GM12873 (cell line): ENCODE results near the gene METTL26.

Experiments used
- TF ChIP-seq, protein P1 (sequence below): IDR thresholded peaks from 2 replicates; pipeline ENCODE4 v1.5.1; 2012; ENCODE audit warnings: low read depth, mild to moderate bottlenecking, moderate library complexity, low read length, control low read depth; ENCODE audit not compliant: insufficient read depth; ENCODE audit errors: missing control alignments

The METTL26 gene

DNA sequence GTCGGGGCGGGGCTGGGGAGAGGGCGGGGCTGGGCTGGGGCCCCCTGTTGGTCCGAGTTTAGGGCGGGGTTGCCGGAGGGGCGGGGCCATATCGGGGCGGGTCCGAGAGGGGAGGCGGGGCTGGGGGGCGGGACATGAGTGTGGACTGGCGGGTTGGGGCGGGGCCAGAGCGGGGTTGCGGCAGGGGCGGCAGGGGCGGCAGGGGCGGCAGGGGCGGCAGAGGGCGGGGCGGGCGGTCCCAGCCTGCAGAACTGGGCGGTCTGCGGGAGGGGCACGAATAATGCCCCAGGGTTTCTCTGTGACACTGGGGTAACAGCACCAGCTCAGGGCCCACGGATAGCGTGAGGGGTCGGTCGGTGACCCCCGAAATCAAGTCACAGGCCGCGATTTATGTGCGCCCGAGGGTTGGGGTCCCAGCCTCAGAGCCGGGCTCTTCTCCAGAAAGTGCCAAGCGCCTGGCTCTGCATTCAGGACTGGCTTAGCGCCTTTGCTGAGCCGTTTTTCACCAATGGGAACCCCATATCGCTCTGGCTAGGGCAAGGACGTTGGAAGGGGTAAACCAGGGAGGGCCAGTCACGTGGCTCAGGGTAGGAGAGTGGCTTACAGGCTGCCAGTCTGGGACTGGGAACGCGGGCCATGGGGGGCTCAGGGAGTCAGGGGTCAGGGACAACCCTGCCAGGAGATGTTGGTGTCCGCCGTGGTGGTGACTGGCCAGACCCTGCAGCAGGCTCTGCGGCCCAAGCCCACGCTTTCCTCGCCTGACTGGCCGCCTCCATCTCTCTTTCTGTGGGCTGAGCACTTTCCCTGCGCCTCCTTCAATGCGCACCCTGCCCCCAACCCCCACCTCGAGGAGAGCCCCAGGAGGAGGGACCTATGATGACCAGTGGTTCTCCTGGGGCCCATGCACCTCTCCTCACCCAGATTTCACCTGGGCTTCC is 1.2 kb upstream of the METTL26 start:
- TF ChIP-seq, protein P1, sequence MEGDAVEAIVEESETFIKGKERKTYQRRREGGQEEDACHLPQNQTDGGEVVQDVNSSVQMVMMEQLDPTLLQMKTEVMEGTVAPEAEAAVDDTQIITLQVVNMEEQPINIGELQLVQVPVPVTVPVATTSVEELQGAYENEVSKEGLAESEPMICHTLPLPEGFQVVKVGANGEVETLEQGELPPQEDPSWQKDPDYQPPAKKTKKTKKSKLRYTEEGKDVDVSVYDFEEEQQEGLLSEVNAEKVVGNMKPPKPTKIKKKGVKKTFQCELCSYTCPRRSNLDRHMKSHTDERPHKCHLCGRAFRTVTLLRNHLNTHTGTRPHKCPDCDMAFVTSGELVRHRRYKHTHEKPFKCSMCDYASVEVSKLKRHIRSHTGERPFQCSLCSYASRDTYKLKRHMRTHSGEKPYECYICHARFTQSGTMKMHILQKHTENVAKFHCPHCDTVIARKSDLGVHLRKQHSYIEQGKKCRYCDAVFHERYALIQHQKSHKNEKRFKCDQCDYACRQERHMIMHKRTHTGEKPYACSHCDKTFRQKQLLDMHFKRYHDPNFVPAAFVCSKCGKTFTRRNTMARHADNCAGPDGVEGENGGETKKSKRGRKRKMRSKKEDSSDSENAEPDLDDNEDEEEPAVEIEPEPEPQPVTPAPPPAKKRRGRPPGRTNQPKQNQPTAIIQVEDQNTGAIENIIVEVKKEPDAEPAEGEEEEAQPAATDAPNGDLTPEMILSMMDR, result no peak

DNA sequence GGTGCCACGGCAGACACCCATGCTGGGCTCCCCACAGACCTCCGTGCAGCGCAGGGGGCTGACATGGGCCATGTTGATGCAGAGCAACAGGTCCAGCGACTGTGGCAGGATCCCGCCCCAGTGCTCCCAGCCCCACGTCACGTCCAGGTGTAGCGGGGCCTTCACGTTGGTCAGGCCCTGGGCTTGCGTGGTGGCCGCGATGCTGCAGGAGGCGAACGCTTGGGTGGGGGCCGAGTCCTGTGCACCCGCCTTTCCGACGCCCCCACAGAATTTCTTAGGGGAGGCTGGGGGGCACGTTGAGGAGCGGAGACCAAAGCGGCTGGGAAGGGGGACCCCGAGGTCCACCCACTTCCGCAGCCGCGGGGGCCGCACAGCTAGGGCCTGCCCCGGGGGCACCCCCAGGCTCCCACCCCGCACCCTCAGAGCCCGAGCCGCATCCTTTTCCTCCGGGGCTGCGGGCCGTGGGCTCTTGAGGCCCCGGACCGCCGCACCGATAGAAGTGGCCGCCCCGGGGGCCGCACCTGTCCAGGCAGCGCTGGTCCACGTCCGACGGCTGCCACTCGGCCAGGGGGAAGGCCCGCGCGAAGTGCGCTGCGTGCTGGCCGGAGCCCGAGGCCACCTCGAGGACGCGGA is 416 bp downstream of the METTL26 start:
- TF ChIP-seq, protein P1, result no peak

DNA sequence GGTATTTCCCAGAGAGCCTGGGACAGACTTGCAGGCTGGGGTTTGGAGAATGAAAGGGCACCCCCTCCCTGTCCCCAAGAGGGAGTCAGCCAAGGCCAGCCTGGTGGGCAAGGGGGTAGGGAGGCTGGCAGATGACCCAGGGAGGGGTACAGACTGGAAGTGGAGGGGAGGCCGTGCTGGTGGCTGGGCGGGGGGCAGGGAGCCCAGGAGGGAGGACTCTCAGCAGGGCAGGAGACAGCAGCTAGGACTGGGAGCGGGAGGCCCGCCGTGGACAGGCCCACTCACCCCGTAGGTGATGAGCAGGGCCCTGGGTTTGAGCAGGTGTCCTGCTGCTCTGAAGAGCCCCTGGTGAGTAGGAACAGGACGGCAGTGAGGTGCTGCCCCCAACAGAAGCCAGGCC is 1.1 kb downstream of the METTL26 start:
- TF ChIP-seq, protein P1, result no peak

DNA sequence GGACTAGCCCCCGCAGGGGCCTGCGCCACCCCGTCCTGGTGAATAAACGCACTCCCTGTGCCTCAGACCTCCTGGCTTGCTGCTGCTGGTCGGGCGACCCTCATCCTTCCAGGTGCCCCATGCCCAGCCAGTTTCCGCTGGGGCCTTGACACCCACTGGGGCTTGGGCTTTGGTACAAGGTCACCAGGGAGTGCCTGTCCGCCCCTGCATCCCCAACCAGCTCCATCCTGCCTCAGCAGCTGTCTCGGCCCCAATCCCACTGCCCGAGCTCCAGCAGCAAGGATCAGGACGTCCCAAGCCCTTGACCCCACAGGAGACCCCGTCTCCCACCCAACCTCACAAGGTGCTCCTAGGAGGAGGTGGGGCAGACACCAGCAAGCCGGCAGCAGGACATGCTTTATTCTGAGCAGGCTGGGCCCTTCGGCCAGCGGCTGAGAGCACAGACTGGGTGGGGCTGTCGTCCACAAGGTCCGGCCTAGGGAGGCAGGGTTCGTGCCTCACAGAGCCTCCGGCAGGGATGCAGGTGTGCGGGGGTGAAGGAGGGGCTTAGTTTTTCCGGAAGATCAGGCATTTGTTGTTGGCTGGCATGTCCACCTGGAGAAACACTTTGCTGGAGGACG is 1.9 kb downstream of the METTL26 start:
- TF ChIP-seq, protein P1, result no peak

DNA sequence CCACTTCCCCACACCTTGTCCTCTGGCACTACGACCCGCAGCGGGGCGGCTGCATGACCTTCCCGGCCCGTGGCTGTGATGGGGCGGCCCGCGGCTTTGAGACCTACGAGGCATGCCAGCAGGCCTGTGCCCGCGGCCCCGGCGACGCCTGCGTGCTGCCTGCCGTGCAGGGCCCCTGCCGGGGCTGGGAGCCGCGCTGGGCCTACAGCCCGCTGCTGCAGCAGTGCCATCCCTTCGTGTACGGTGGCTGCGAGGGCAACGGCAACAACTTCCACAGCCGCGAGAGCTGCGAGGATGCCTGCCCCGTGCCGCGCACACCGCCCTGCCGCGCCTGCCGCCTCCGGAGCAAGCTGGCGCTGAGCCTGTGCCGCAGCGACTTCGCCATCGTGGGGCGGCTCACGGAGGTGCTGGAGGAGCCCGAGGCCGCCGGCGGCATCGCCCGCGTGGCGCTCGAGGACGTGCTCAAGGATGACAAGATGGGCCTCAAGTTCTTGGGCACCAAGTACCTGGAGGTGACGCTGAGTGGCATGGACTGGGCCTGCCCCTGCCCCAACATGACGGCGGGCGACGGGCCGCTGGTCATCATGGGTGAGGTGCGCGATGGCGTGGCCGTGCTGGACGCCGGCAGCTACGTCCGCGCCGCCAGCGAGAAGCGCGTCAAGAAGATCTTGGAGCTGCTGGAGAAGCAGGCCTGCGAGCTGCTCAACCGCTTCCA is 2.6 kb downstream of the METTL26 start:
- TF ChIP-seq, protein P1, result no peak

DNA sequence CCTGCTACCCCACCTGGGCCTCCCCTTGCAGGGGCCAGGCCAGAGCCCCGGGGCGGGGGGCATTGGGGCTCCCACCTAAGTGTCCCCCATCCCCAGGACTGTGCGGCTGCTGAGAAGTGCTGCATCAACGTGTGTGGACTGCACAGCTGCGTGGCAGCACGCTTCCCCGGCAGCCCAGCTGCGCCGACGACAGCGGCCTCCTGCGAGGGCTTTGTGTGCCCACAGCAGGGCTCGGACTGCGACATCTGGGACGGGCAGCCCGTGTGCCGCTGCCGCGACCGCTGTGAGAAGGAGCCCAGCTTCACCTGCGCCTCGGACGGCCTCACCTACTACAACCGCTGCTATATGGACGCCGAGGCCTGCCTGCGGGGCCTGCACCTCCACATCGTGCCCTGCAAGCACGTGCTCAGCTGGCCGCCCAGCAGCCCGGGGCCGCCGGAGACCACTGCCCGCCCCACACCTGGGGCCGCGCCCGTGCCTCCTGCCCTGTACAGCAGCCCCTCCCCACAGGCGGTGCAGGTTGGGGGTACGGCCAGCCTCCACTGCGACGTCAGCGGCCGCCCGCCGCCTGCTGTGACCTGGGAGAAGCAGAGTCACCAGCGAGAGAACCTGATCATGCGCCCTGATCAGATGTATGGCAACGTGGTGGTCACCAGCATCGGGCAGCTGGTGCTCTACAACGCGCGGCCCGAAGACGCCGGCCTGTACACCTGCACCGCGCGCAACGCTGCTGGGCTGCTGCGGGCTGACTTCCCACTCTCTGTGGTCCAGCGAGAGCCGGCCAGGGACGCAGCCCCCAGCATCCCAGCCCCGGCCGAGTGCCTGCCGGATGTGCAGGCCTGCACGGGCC is 3.4 kb downstream of the METTL26 start:
- TF ChIP-seq, protein P1, result no peak
